ENCODE results near the gene FMN1. TPM values are rescaled to one million over a fixed set of nuclear protein-coding genes. Genes with fewer than 3 reads are reported as not detected.
A peak's percentile ranks its signal among the peaks of the same experiment; 100 is the strongest.

Gene FMN1
- total RNA-seq (2021) = 3.6 to 4.5 TPM (median 4.1 TPM) in 3 replicates
- Bru-seq, nascent RNA = percentile 43 among the genes with signal in this experiment
- long read RNA-seq, experiment 1, partial matches to known transcripts = 2 of 2 reads
- long read RNA-seq, experiment 1, other reads (novel, unspliced or antisense) = 0 of 2 reads
- long read RNA-seq, experiment 2, partial matches to known transcripts = 0 of 4 reads
- long read RNA-seq, experiment 2, other reads (novel, unspliced or antisense) = 4 of 4 reads
- long read RNA-seq, experiment 3 = 0 reads

GRCh38 chr15:33194704-33195670, at the start of gene FMN1:
FMN1 (minus strand) TSS chr15:33194714; CDS start chr15:33154914, 39,800 bp downstream.
- H3K36me3 Mint-ChIP-seq = no peaks in the 10 kb centered on the region
- H3K27me3 Mint-ChIP-seq (ENCODE audit: low read depth) = peaks cover 32% of the 10 kb centered on the region
- CTCF ChIA-PET = interaction anchor here (0.9 to 2.5 kb wide), 10 partner anchors 9 to 544 kb away, joined by 3 to 19 read pairs (median 4); no protein-coding TSS in a partner anchor
- peak within 1 kb of the TSS; percentile 41; the same call in 1 of the 2 replicates for H3K27ac Mint-ChIP-seq
- TF ChIP-seq ZNF671 (CRISPR knock-in tag; IDR thresholded peaks at IDR 0.05) (no peak), NFYB (CRISPR knock-in tag; conservative IDR thresholded peaks at IDR 0.05; ENCODE audit: low read depth) (peak; percentile 94), MLX (CRISPR knock-in tag; IDR thresholded peaks at IDR 0.05) (no peak), NR3C1 (CRISPR knock-in tag; conservative IDR thresholded peaks at IDR 0.05; ENCODE audit: low read depth) (no peak), ZBTB21 (CRISPR knock-in tag; IDR thresholded peaks at IDR 0.05; ENCODE audit: borderline replicate concordance) (no peak), SP1 (CRISPR knock-in tag; conservative IDR thresholded peaks at IDR 0.05) (peak; percentile 68), FOXK1 (CRISPR knock-in tag; IDR thresholded peaks at IDR 0.05) (peak; percentile 98), USF1 (CRISPR knock-in tag; IDR thresholded peaks at IDR 0.05) (no peak), ARID4B (CRISPR knock-in tag; IDR thresholded peaks at IDR 0.05; ENCODE audit: borderline replicate concordance) (peak; percentile 26; the same call in 1 of the 2 replicates), MAX (CRISPR knock-in tag; IDR thresholded peaks at IDR 0.05) (peak; percentile 88)
- H3K4me1 Mint-ChIP-seq = peaks cover 24% of the 10 kb centered on the region
- ATAC-seq = peak; percentile 99
- peak within 1 kb of the TSS; percentile 85 for H3K4me3 Mint-ChIP-seq
- POLR2A ChIA-PET = no interaction called here
- H3K9me3 Mint-ChIP-seq = no peaks in the 10 kb centered on the region
- peak; percentile 98 for DNase-seq (ENCODE audit: low spot score)

- no peaks in the 10 kb centered on the region; the same call in 1 of the 2 replicates for H3K27me3 Mint-ChIP-seq (ENCODE audit: low read depth)
- no peaks in the 10 kb centered on the region for H3K9me3 Mint-ChIP-seq
- TF ChIP-seq CREM (CRISPR knock-in tag; IDR thresholded peaks at IDR 0.05) = no peak
- DNase-seq (ENCODE audit: low spot score) (no peak), ATAC-seq (no peak)
- no peaks in the 10 kb centered on the region for H3K36me3 Mint-ChIP-seq
- POLR2A ChIA-PET = no interaction called here
- H3K27ac Mint-ChIP-seq = no peak overlapping the region
- peaks cover 29% of the 10 kb centered on the region for H3K4me1 Mint-ChIP-seq
- CTCF ChIA-PET = interaction anchor here (0.7 to 2.0 kb wide), 4 partner anchors 31 to 54 kb away, joined by 3 to 8 read pairs (median 6); no protein-coding TSS in a partner anchor
- H3K4me3 Mint-ChIP-seq = no peak overlapping the region
These were observed 49.4 kb upstream of the FMN1 start for GRCh38 chr15:33243869-33244268.

GRCh38 chr15:33243393-33243792, 48.9 kb upstream of the FMN1 start:
- Mint-ChIP-seq H3K4me1 (peaks cover 29% of the 10 kb centered on the region), H3K36me3 (no peaks in the 10 kb centered on the region), H3K27ac (no peak overlapping the region), H3K27me3 (ENCODE audit: low read depth) (no peaks in the 10 kb centered on the region; the same call in 1 of the 2 replicates), H3K4me3 (no peak overlapping the region), H3K9me3 (no peaks in the 10 kb centered on the region)
- ChIA-PET POLR2A (no interaction called here), CTCF (interaction anchor here (0.7 to 2.0 kb wide), 10 partner anchors 14 to 492 kb away, joined by 3 to 8 read pairs (median 4); no protein-coding TSS in a partner anchor)
- ATAC-seq = no peak
- DNase-seq (ENCODE audit: low spot score) = no peak
- no peak for TF ChIP-seq GRHL2 (CRISPR knock-in tag; IDR thresholded peaks at IDR 0.05; ENCODE audit: insufficient replicate concordance, severe bottlenecking)
- TF ChIP-seq ZNF263 (CRISPR knock-in tag; IDR thresholded peaks at IDR 0.05; ENCODE audit: low read depth) = no peak
- no peak for TF ChIP-seq CBFB (CRISPR knock-in tag; IDR thresholded peaks at IDR 0.05; ENCODE audit: low read depth)
- no peak for TF ChIP-seq FOXK1 (CRISPR knock-in tag; IDR thresholded peaks at IDR 0.05)
- no peak for TF ChIP-seq USF1 (CRISPR knock-in tag; IDR thresholded peaks at IDR 0.05)
- no peak for TF ChIP-seq ATF1 (CRISPR knock-in tag; IDR thresholded peaks at IDR 0.05)
- no peak for TF ChIP-seq ZNF121 (CRISPR knock-in tag; IDR thresholded peaks at IDR 0.05)
- no peak for TF ChIP-seq ETV6 (CRISPR knock-in tag; IDR thresholded peaks at IDR 0.05)
- no peak for TF ChIP-seq ESRRA (CRISPR knock-in tag; IDR thresholded peaks at IDR 0.05; ENCODE audit: borderline replicate concordance)
- no peak for TF ChIP-seq ELF4 (CRISPR knock-in tag; IDR thresholded peaks at IDR 0.05; ENCODE audit: low read depth)
- no peak for TF ChIP-seq HMGA2 (CRISPR knock-in tag; IDR thresholded peaks at IDR 0.05)
- TF ChIP-seq USF2 (CRISPR knock-in tag; IDR thresholded peaks at IDR 0.05) = no peak
